K562 (cell line): ENCODE results near the gene SLC32A1. TPM values are rescaled to one million over a fixed set of nuclear protein-coding genes. Genes with fewer than 3 reads are reported as not detected.

ENCODE experiments used
- ATAC-seq: fragments of 200-7000 bp; cut with Tn5 transposase; 3 replicates; pipeline ENCODE4 v1.9.1; 2020; ENCODE audit warnings: moderate library complexity
- BruUV-seq: library from RNA; stranded (reverse); fragments of 400-500 nt; replicated peaks from 2 replicates; lab custom pipeline; 2021; lab: Mats Ljungman, UMichigan
- CTCF ChIA-PET: fragments of 300-600 bp; formaldehyde crosslinking; extraction: SDS; loops from one replicate; lab custom pipeline; 2021; ENCODE audit warnings: low intra/inter-chr PET ratio; lab: Yijun Ruan, JAX
- POLR2A ChIA-PET: fragments of 300-600, 350-650 bp; sonication (Branson Sonifier 250); formaldehyde crosslinking; extraction: SDS; loops from one replicate; lab custom pipeline; 2021; ENCODE audit warnings: antibody characterized with exemption, inconsistent platforms; lab: Yijun Ruan, JAX
- DNase-seq, 4 experiments: peaks; one replicate each; pipeline versions ENCODE4 v3.0.0 to v3.0.0-alpha.2; 2011 to 2018; ENCODE audit warnings: low spot score in 3 of 4, mixed read lengths in 3 of 4; ENCODE audit errors: extremely low read depth in 1 of 4
- FAIRE-seq: peaks from 2 replicates; lab custom pipeline; 2011; peaks lifted over from hg19 to GRCh38; lab: Jason Lieb, UNC
- H2AFZ ChIP-seq: 2 replicates; pipeline ENCODE4 v1.6.0; 2011; ENCODE audit warnings: low read depth, low read length, control low read depth, inconsistent platforms
- H3K27ac ChIP-seq: fragments of 200-600 bp; 3 replicates; pipeline ENCODE4 v1.8.0; 2011; ENCODE audit warnings: low read depth, mild to moderate bottlenecking, control low read depth, inconsistent platforms, low read length, moderate library complexity, mixed read lengths; ENCODE audit errors: extremely low read depth
- H3K27me3 ChIP-seq, 2 experiments: fragments of 300-600 bp in 1 of 2; 2 replicates in 1 of 2; 3 replicates in 1 of 2; pipeline versions ENCODE4 v1.6.0 to v1.8.0; 2011; ENCODE audit warnings: inconsistent platforms in 2 of 2, low read length in 2 of 2, mild to moderate bottlenecking in 1 of 2, mixed read lengths in 1 of 2, moderate library complexity in 1 of 2; ENCODE audit not compliant: control insufficient read depth in 2 of 2, insufficient read depth in 2 of 2
- H3K36me3 ChIP-seq: fragments of 300-600 bp; 3 replicates; pipeline ENCODE4 v1.8.0; 2011; ENCODE audit warnings: mild to moderate bottlenecking, low read length, inconsistent platforms; ENCODE audit not compliant: control insufficient read depth, insufficient read depth
- H3K4me1 ChIP-seq, 2 experiments: fragments of 200-600 bp in 1 of 2; replicated peaks in 1 of 2; 2 replicates in 1 of 2; 3 replicates in 1 of 2; pipeline versions ENCODE4 v1.5.1 to v1.8.0; 2011; ENCODE audit warnings: inconsistent platforms in 2 of 2, low read length in 2 of 2, mild to moderate bottlenecking in 1 of 2, mixed read lengths in 1 of 2, moderate library complexity in 1 of 2; ENCODE audit not compliant: control insufficient read depth in 2 of 2, insufficient read depth in 2 of 2
- H3K4me2 ChIP-seq: 2 replicates; pipeline ENCODE4 v1.6.1; 2011; ENCODE audit warnings: low read length, control low read depth, inconsistent platforms, mixed read lengths; ENCODE audit not compliant: insufficient read depth
- H3K4me3 ChIP-seq: fragments of 200-600 bp; sonication (generic), shearing (Covaris generic); 2 replicates; pipeline ENCODE4 v1.5.1; 2016; ENCODE audit warnings: control low read depth, inconsistent platforms
- H3K79me2 ChIP-seq: fragments of 200-600 bp; 3 replicates; pipeline ENCODE4 v1.8.0; 2011; ENCODE audit warnings: low read length, inconsistent platforms; ENCODE audit not compliant: control insufficient read depth, insufficient read depth
- H3K9ac ChIP-seq, 2 experiments: 2 replicates each; pipeline versions ENCODE4 v1.6.0 to v1.6.1; 2011; ENCODE audit warnings: low read depth in 2 of 2, low read length in 2 of 2, control low read depth in 1 of 2, inconsistent platforms in 1 of 2, mild to moderate bottlenecking in 1 of 2, mixed read lengths in 1 of 2; ENCODE audit not compliant: insufficient read depth in 1 of 2
- H3K9me1 ChIP-seq: one replicate; pipeline ENCODE4 v1.6.0; 2011; ENCODE audit warnings: inconsistent platforms, mild to moderate bottlenecking, low read length, moderate library complexity; ENCODE audit not compliant: control insufficient read depth, insufficient read depth
- H3K9me3 ChIP-seq: replicated peaks from 2 replicates; pipeline ENCODE4 v1.5.1; 2011; ENCODE audit warnings: low read depth, low read length, inconsistent platforms; ENCODE audit not compliant: control insufficient read depth, insufficient read depth
- H4K20me1 ChIP-seq: replicated peaks from 2 replicates; pipeline ENCODE4 v1.6.1; 2011; ENCODE audit warnings: low read length, inconsistent platforms, mixed read lengths; ENCODE audit not compliant: control insufficient read depth, insufficient read depth
- CREBBP ChIP-seq: IDR thresholded peaks from one replicate; pipeline ENCODE4 v1.6.1; 2012; ENCODE audit warnings: low read depth, mild to moderate bottlenecking, control low read depth, inconsistent platforms, low read length
- CREM ChIP-seq: IDR thresholded peaks from 2 replicates; pipeline ENCODE4 v1.6.1; 2014; ENCODE audit warnings: antibody characterized with exemption, low read depth
- E2F6 ChIP-seq, 2 experiments: IDR thresholded peaks; 2 replicates each; pipeline ENCODE4 v1.6.1; 2011; ENCODE audit warnings: borderline replicate concordance in 1 of 2, control low read depth in 1 of 2, low read depth in 1 of 2, low read length in 1 of 2, mild to moderate bottlenecking in 1 of 2, mixed read lengths in 1 of 2, moderate library complexity in 1 of 2; ENCODE audit not compliant: insufficient read depth in 1 of 2, insufficient read length in 1 of 2, poor library complexity in 1 of 2, severe bottlenecking in 1 of 2; ENCODE audit errors: extremely low read depth in 1 of 2
- PHF8 ChIP-seq: fragments of 200-600 bp; sonication (generic); IDR thresholded peaks from 2 replicates; pipeline ENCODE4 v1.6.1; 2012; ENCODE audit warnings: mixed run types, mild to moderate bottlenecking, inconsistent platforms, low read length, moderate library complexity, borderline replicate concordance
- SMAD4 ChIP-seq: fragments of 250-450 bp; sonication (Bioruptor Pico); conservative IDR thresholded peaks from 2 replicates; pipeline ENCODE4 v1.8.0; 2021; ENCODE audit warnings: inconsistent platforms, mild to moderate bottlenecking, moderate library complexity
- ZBTB33 ChIP-seq: sonication (generic); formaldehyde crosslinking; IDR thresholded peaks from 2 replicates; pipeline ENCODE4 v1.8.1; 2023; ENCODE audit warnings: mild to moderate bottlenecking, missing genetic modification reagents
- ZNF165 ChIP-seq: fragments of 250-450 bp; sonication (Bioruptor Pico); IDR thresholded peaks from 2 replicates; pipeline ENCODE4 v1.4.0; 2020; ENCODE audit warnings: borderline replicate concordance
- WGBS: fragments of 100-300 bp; shearing (Covaris generic); methylation state at CpG from one replicate; pipeline ENCODE4 v1.1.6; 2016; ENCODE audit warnings: low coverage, mixed read lengths; ENCODE audit not compliant: insufficient coverage; ENCODE audit errors: missing lambda C conversion rate; 5-methylcytosine and 5-hydroxymethylcytosine counted together
- in situ Hi-C: fragments of 300-500 bp; cut with MboI; formaldehyde crosslinking; loops from 4 replicates; pipeline ENCODE4 v1.15.0; 2018; ENCODE audit warnings: inconsistent platforms, mixed read lengths
- intact Hi-C: fragments of 100-400 bp; cut with micrococcal nuclease; formaldehyde crosslinking; loops from 2 replicates; pipeline ENCODE4 v1.14.2; 2022
- polyA plus RNA-seq, 8 experiments: library from polyadenylated mRNA; depleted of rRNA in 4 of 8; stranded (reverse) in 5 of 8; unstranded in 3 of 8; fragments of >200 nt; fragmentation: Nextera tagmentation in 2 of 8; fragmentation: Illumina TruSeq in 1 of 8; extraction: Ambion mirVana in 2 of 8; extraction: Trizol in 1 of 8; gene quantifications; 2 replicates each; pipeline versions ENCODE4 v1.2.1 to v1.2.3, GENCODE V29; 2011 to 2014; ENCODE audit warnings: inconsistent platforms in 1 of 8, missing spikeins in 1 of 8
- total RNA-seq, 7 experiments: library from RNA; depleted of rRNA in 6 of 7; stranded (reverse); fragments of >200 nt in 6 of 7; fragmentation: Illumina TruSeq in 2 of 7; extraction: Trizol in 2 of 7; gene quantifications; 2 replicates each; pipeline versions ENCODE4 v1.2.1 to v1.2.3, GENCODE V29; 2011 to 2021; ENCODE audit warnings: low replicate concordance in 1 of 7

Gene SLC32A1
- total and polyA plus RNA-seq, 9 of the 15 experiments (the other 6 are each of a cell fraction or from before 2014, with no cell fraction given) = not detected

- TF ChIP-seq CREM = no peak
- TF ChIP-seq, all 486 proteins: peak for 8
Measured at GRCh38 chr20:38745757-38746156, 21.5 kb downstream of the SLC32A1 start (continued).

DNA sequence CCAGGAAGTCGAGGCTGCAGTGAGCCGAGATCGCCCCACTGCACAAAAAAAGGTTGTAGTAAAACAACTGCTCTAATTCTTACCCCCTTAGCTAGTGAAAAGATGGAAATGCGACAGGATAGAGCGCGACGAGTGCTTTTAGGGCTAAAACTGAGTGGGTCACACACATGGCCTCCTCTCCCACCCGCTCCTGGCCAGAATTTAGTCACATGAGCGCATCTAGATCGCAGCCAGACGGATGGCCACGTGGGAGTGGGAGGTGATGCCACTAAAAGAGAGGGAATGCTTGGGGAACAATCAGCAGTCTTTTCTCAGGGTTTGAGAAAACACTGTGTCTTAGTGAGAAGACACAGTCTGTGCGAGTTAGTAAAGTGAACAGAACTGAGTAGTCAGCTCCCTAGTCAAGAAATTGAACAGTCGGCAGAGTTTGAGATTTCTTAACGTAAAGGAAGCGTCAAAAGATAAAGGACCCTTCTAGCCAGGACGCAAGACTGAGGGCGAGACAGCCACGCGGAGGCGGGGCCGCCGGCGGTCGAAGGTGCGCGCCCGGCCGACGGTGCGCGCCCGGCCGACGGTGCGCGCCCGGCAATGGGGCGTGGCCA, 23.3 kb downstream of the SLC32A1 start:
- H3K4me2 ChIP-seq = peak overlapping the region; percentile 66
- H3K4me3 ChIP-seq = peak overlapping the region; percentile 89
- peaks cover 0 to under 1% of the 10 kb centered on the region in 2 experiments; a peak in 1 of 5 replicates for H3K27me3 ChIP-seq
- BruUV-seq = no TSS peak
- 16% methylated on average over 39 of the region's 39 CpGs for whole genome bisulfite sequencing
- H3K27ac ChIP-seq = no peak overlapping the region
- no peaks in the 10 kb centered on the region for H4K20me1 ChIP-seq
- no peaks in the 10 kb centered on the region for H3K9me3 ChIP-seq
- ChIA-PET POLR2A (interaction anchor here (0.6 to 2.4 kb wide), 8 partner anchors 10 to 147 kb away, joined by 3 to 9 read pairs (median 3); no protein-coding TSS in a partner anchor), CTCF (interaction anchor here (0.7 kb wide), 1 partner anchor 102 kb away, joined by 3 read pairs; no protein-coding TSS in a partner anchor)
- H3K36me3 ChIP-seq = peaks cover 20% of the 10 kb centered on the region
- H3K9me1 ChIP-seq = no peaks in the 10 kb centered on the region
- H3K9ac ChIP-seq = peak overlapping the region; percentile 37 to 41; a peak in 2 of 4 replicates
- intact Hi-C loops (loop anchor here (5.0 kb wide), 2 partner anchors 215 to 410 kb away; partner anchors contain the start of gene DHX35), in situ Hi-C loops (no loop called here)
- H3K79me2 ChIP-seq = peaks cover 20% of the 10 kb centered on the region
- H3K4me1 ChIP-seq = peaks cover 12 to 18% of the 10 kb centered on the region in 2 experiments; a peak in 4 of 5 replicates
- ATAC-seq (no peak), FAIRE-seq (peak; percentile 61), DNase-seq (peak in 2 of 4 experiments; percentile 26 to 28)
- H2AFZ ChIP-seq = peak overlapping the region; percentile 96
- peak; percentile 77 to 94 for TF ChIP-seq E2F6 (IDR thresholded peaks at IDR 0.05; ENCODE audit: borderline replicate concordance in 1 of 2, extremely low read depth in 1 of 2, insufficient read depth in 1 of 2, insufficient read length in 1 of 2, low read depth in 1 of 2, low read length in 1 of 2, poor library complexity in 1 of 2, severe bottlenecking in 1 of 2)
- TF ChIP-seq ZBTB33 (CRISPR knock-in tag) = peak; percentile 55
- TF ChIP-seq ZNF165 (CRISPR knock-in tag) = no peak
- no peak for TF ChIP-seq PHF8
- TF ChIP-seq CREBBP = no peak
- 0 out of 2 replicates have a peak, but pooled peaks have one; percentile 29 for TF ChIP-seq SMAD4 (CRISPR knock-in tag)
